Kidney epithelial cell (primary cell): ENCODE data around the gene SLC4A9. TPM values are rescaled to one million over a fixed set of nuclear protein-coding genes. Genes with fewer than 3 reads are reported as not detected.

Experiments
- DNase-seq: peaks from one replicate; pipeline ENCODE4 v3.0.0-alpha.2; 2010; ENCODE audit warnings: low read depth
- H3K27me3 ChIP-seq: 2 replicates; pipeline ENCODE4 v1.6.0; 2011; ENCODE audit warnings: low read length; ENCODE audit not compliant: control insufficient read depth, insufficient read depth
- H3K36me3 ChIP-seq: 2 replicates; pipeline ENCODE4 v1.5.1; 2011; ENCODE audit warnings: low read length; ENCODE audit not compliant: control insufficient read depth, insufficient read depth
- H3K4me3 ChIP-seq: 2 replicates; pipeline ENCODE4 v1.5.1; 2011; ENCODE audit warnings: low read depth, mild to moderate bottlenecking, control low read depth, low read length
- CTCF ChIP-seq: IDR thresholded peaks from 2 replicates; pipeline ENCODE4 v1.5.1; 2011; ENCODE audit warnings: mild to moderate bottlenecking, moderate library complexity, low read length, control low read depth, inconsistent platforms; ENCODE audit not compliant: insufficient read depth, poor library complexity, severe bottlenecking
- total RNA-seq: library from RNA; depleted of rRNA; stranded (reverse); fragments of >200 nt; gene quantifications from 2 replicates; pipeline ENCODE4 v1.2.3, GENCODE V29; 2015

Gene SLC4A9
- total RNA-seq, 1 donor from 2014 or later: not detected

DNA sequence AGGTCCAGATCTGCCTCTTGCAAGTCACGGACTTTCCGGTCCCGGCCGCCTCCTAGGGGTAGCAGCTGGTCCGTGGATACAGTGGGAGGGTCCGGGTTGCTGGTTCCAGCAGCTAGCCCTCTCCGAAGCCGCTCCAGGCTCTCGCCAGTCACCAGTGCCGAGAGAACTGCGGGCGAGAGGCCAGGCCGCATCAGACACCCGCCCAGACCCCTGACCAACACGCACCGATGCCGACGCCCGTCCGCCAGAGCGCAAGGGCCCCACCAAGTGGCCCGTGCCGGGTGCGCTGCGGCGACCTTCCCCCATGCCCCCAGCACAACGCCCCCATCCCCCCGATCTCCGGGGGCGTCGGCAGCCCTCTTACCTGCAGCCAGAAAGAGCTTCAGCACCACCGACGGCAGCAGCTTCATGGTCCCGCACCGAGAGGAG lies 14.1 kb upstream of the SLC4A9 start:
- peak overlapping the region; percentile 68 for H3K4me3 ChIP-seq
- H3K27me3 ChIP-seq: no peaks in the 10 kb centered on the region
- peak; percentile 47 for TF ChIP-seq CTCF
- no peak for DNase-seq
- no peaks in the 10 kb centered on the region for H3K36me3 ChIP-seq

GRCh38 chr5:140346348-140347221 lies 13.4 kb upstream of the SLC4A9 start, which contains the start of gene HBEGF:
Gene HBEGF (minus strand): TSS chr5:140346603. CDS start chr5:140346328, 275 bp downstream.
- no peak for DNase-seq
- H3K4me3 ChIP-seq: peak within 1 kb of the TSS; percentile 68
- H3K36me3 ChIP-seq: no peaks in the 10 kb centered on the region
- no peaks in the 10 kb centered on the region for H3K27me3 ChIP-seq
- TF ChIP-seq CTCF: peak; percentile 52

DNA sequence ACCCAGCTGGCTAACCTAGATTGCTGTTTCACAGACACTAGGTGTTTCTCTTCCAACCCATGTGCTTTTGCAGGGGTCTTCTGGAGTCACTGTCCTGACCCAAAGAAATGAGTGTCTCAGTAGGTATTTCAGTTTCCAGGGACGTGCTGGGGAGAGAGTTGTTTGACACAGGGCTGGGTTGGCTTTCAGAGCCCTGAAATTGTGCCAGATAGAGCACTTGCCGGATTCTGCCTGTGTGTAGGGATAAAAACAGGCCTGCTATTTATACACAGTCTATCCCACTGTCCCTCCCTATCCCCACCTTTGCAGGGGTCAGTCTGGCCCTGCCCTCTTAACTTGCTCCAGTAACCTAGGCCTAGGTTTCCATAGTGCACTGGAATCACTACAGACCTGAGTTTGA lies 12.6 kb upstream of the SLC4A9 start:
- Histone ChIP-seq H3K27me3 (no peaks in the 10 kb centered on the region), H3K4me3 (no peak overlapping the region), H3K36me3 (no peaks in the 10 kb centered on the region)
- DNase-seq: no peak
- no peak for TF ChIP-seq CTCF

- Histone ChIP-seq H3K27me3 (no peaks in the 10 kb centered on the region), H3K36me3 (no peaks in the 10 kb centered on the region), H3K4me3 (no peak overlapping the region)
- TF ChIP-seq CTCF: no peak
- no peak for DNase-seq
These were observed 11.9 kb upstream of the SLC4A9 start for GRCh38 chr5:140348104-140348503.

DNA sequence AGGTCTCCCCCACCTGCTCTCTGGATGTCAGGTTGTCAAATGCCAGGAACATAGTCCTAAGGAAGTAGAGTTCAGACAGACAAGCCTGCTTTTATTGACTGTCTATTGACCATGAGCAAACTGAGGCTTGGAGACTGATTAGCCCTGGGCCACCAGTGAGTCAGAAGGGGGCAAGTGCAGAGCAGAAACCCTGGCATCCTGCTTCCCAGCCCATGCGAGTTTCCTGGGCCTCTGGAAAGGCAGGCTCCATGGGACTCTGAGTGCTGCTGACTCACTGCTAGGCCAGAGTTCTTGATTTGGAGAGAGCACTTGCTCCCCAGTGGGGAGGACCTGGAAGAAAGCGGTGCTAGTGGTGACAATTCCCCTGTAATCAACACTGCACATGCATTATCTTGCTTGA lies 10.8 kb upstream of the SLC4A9 start:
- no peak for DNase-seq
- no peak overlapping the region for H3K4me3 ChIP-seq
- no peaks in the 10 kb centered on the region for H3K36me3 ChIP-seq

More for the DNA sequence above, 10.8 kb upstream of the SLC4A9 start:
- H3K27me3 ChIP-seq: no peaks in the 10 kb centered on the region
- TF ChIP-seq CTCF: no peak
